Kidney (tissue), 14 donors: ENCODE results near the gene SGCA. TPM values are rescaled to one million over a fixed set of nuclear protein-coding genes. Genes with fewer than 3 reads are reported as not detected.

ENCODE experiments used
- DNase-seq, 5 donors: peaks; one replicate each; pipeline ENCODE4 v3.0.0-alpha.2; 2013 to 2020
- FAIRE-seq: peaks from 2 replicates; lab custom pipeline; 2012; peaks lifted over from hg19 to GRCh38; lab: Jason Lieb, UNC
- H3K27ac ChIP-seq, 2 donors: one replicate each; pipeline ENCODE4 v1.7.0; 2013; ENCODE audit warnings: low read depth in 2 of 2, low read length in 2 of 2, inconsistent platforms in 1 of 2
- H3K27me3 ChIP-seq: one replicate; pipeline ENCODE4 v1.7.1; 2013; ENCODE audit warnings: low read length, inconsistent platforms; ENCODE audit not compliant: control insufficient read depth, insufficient read depth
- H3K36me3 ChIP-seq, 3 donors: one replicate each; pipeline versions ENCODE4 v1.7.0 to v1.7.1; 2013; ENCODE audit warnings: low read length in 3 of 3, control low read depth in 1 of 3, inconsistent platforms in 1 of 3; ENCODE audit not compliant: insufficient read depth in 3 of 3, control insufficient read depth in 2 of 3
- H3K4me1 ChIP-seq, 3 donors: one replicate each; pipeline versions ENCODE4 v1.7.0 to v1.7.1; 2013; ENCODE audit warnings: low read length in 3 of 3, inconsistent platforms in 1 of 3, low read depth in 1 of 3; ENCODE audit not compliant: control insufficient read depth in 2 of 3, insufficient read depth in 2 of 3
- H3K4me3 ChIP-seq, 3 donors: one replicate each; pipeline versions ENCODE4 v1.7.0 to v1.8.1; 2013; ENCODE audit warnings: low read length in 3 of 3, control low read depth in 1 of 3, inconsistent platforms in 1 of 3
- H3K9ac ChIP-seq, 3 donors: one replicate each; pipeline versions ENCODE4 v1.7.0 to v1.7.1; 2013; ENCODE audit warnings: low read length in 3 of 3, control low read depth in 1 of 3, inconsistent platforms in 1 of 3
- H3K9me3 ChIP-seq, 3 donors: one replicate each; pipeline versions ENCODE4 v1.7.0 to v1.7.1; 2013; ENCODE audit warnings: low read length in 3 of 3, control low read depth in 1 of 3, inconsistent platforms in 1 of 3; ENCODE audit not compliant: control insufficient read depth in 2 of 3, insufficient read depth in 1 of 3
- CTCF ChIP-seq: IDR thresholded peaks from 3 replicates; pipeline ENCODE4 v1.5.1; 2012; ENCODE audit warnings: mild to moderate bottlenecking, moderate library complexity, borderline replicate concordance; ENCODE audit not compliant: insufficient read depth; ENCODE audit errors: extremely low read depth
- intact Hi-C: fragments of 100-400 bp; cut with DNase I; formaldehyde crosslinking; loops from one replicate; pipeline ENCODE4 v1.11.1; 2022
- polyA plus RNA-seq: library from polyadenylated mRNA; stranded (reverse); fragments of 350-450 nt; fragmentation: Illumina TruSeq; extraction: RNeasy Lipid Tissue Mini Kit (QIAGEN cat#74804); gene quantifications from one replicate; pipeline ENCODE4 v1.2.3, GENCODE V29; 2014; ENCODE audit warnings: low read depth, low replicate concordance; ENCODE audit not compliant: insufficient read depth
- total RNA-seq: library from RNA; stranded (reverse); fragmentation: NEBNext Ultra II Directional; extraction: Animal tissue kit (Norgen Biotek cat#: 25700); gene quantifications from one replicate; pipeline ENCODE4 v1.2.1, GENCODE V29; 2021
- donor health status: control.
- donor health status: control.
- donor health status: control.
- donor health status: control.
- donor health status: control.
- donor health status: DM: yes; HTN: yes; CAD: no.
- donor health status: Normal renal cell carcinoma (clear cell type).

Gene SGCA
- total and polyA plus RNA-seq, 2 donors from 2014 or later: 4.2 to 5.5 TPM

GRCh38 chr17:50199803-50200456, 34.1 kb downstream of the SGCA start:
- Histone ChIP-seq H3K4me1 (peaks cover 0 to 6% (median 5%) of the 10 kb centered on the region in 3 donors), H3K9me3 (no peaks in the 10 kb centered on the region), H3K9ac (peak overlapping the region; percentile 55 to 65 (median 55)), H3K27ac (peak overlapping the region; percentile 32 to 75), H3K27me3 (no peaks in the 10 kb centered on the region), H3K36me3 (peaks cover 0 to 7% (median 4%) of the 10 kb centered on the region in 3 donors), H3K4me3 (peak overlapping the region; percentile 63 to 81 (median 67))
- intact Hi-C loops: no loop called here
- FAIRE-seq (no peak), DNase-seq (peak; percentile 95 to 98 (median 97))
- TF ChIP-seq CTCF: no peak

GRCh38 chr17:50200457-50201275, 34.9 kb downstream of the SGCA start:
- Histone ChIP-seq H3K4me1 (peaks cover 2 to 9% (median 5%) of the 10 kb centered on the region in 3 donors), H3K27me3 (no peaks in the 10 kb centered on the region), H3K36me3 (peaks cover 0 to 7% (median 4%) of the 10 kb centered on the region in 3 donors), H3K27ac (peak overlapping the region; percentile 41 to 43), H3K9me3 (no peaks in the 10 kb centered on the region), H3K4me3 (peak overlapping the region; percentile 42 to 76 (median 67)), H3K9ac (peak overlapping the region; percentile 32 to 65 (median 44))
- intact Hi-C loops: no loop called here
- DNase-seq (peak; percentile 94 to 97 (median 96)), FAIRE-seq (no peak)
- TF ChIP-seq CTCF: peak; percentile 63

GRCh38 chr17:50201276-50201854, 35.6 kb downstream of the SGCA start, which contains the start of gene COL1A1:
COL1A1 (minus strand) TSS chr17:50201631; CDS start chr17:50201513, 118 bp downstream.
- DNase-seq (peak; percentile 77 to 95 (median 88)), FAIRE-seq (no peak)
- Histone ChIP-seq H3K27me3 (no peaks in the 10 kb centered on the region), H3K36me3 (peaks cover 0 to 6% (median 4%) of the 10 kb centered on the region in 3 donors), H3K9me3 (no peaks in the 10 kb centered on the region), H3K4me1 (peaks cover 2 to 9% (median 5%) of the 10 kb centered on the region in 3 donors), H3K27ac (peak within 1 kb of the TSS; percentile 41 to 43), H3K9ac (peak within 1 kb of the TSS; percentile 32 to 65 (median 44)), H3K4me3 (peak within 1 kb of the TSS; percentile 42 to 76 (median 67))
- TF ChIP-seq CTCF: no peak
- intact Hi-C loops: no loop called here
